Liver (tissue), 9 donors: ENCODE results near the gene ZNFX1. TPM values are rescaled to one million over a fixed set of nuclear protein-coding genes. Genes with fewer than 3 reads are reported as not detected.

Experiments
- DNase-seq: peaks from one replicate; pipeline ENCODE4 v3.0.0-alpha.2; 2017; ENCODE audit warnings: low spot score
- H3K27ac ChIP-seq, 2 donors: one replicate each; pipeline ENCODE4 v1.7.0; 2013; ENCODE audit warnings: inconsistent platforms in 2 of 2, low read length in 2 of 2, control low read depth in 1 of 2, low read depth in 1 of 2, mild to moderate bottlenecking in 1 of 2
- H3K27me3 ChIP-seq, 4 donors: one replicate each; pipeline versions ENCODE4 v1.6.1 to v1.7.0; 2013; ENCODE audit warnings: low read length in 3 of 4, inconsistent platforms in 1 of 4, mild to moderate bottlenecking in 1 of 4, moderate library complexity in 1 of 4; ENCODE audit not compliant: control insufficient read depth in 4 of 4, insufficient read depth in 4 of 4
- H3K36me3 ChIP-seq, 4 donors: one replicate each; pipeline versions ENCODE4 v1.6.1 to v1.7.0; 2013; ENCODE audit warnings: low read length in 3 of 4, mild to moderate bottlenecking in 3 of 4, low read depth in 1 of 4, moderate library complexity in 1 of 4; ENCODE audit not compliant: control insufficient read depth in 4 of 4, insufficient read depth in 3 of 4
- H3K4me1 ChIP-seq, 4 donors: one replicate each; pipeline versions ENCODE4 v1.6.1 to v1.7.0; 2013; ENCODE audit warnings: low read length in 3 of 4, mild to moderate bottlenecking in 3 of 4, moderate library complexity in 1 of 4; ENCODE audit not compliant: control insufficient read depth in 4 of 4, insufficient read depth in 4 of 4
- H3K4me3 ChIP-seq, 3 donors: one replicate each; pipeline versions ENCODE4 v1.6.1 to v1.7.0; 2013; ENCODE audit warnings: low read length in 3 of 3, control low read depth in 1 of 3, low read depth in 1 of 3, mild to moderate bottlenecking in 1 of 3
- H3K9ac ChIP-seq, 2 donors: one replicate each; pipeline ENCODE4 v1.7.0; 2013; ENCODE audit warnings: low read length in 2 of 2, mild to moderate bottlenecking in 2 of 2, moderate library complexity in 2 of 2, control low read depth in 1 of 2, low read depth in 1 of 2
- H3K9me3 ChIP-seq, 4 donors: one replicate each; pipeline versions ENCODE4 v1.6.1 to v1.7.0; 2013; ENCODE audit warnings: low read length in 3 of 4; ENCODE audit not compliant: control insufficient read depth in 4 of 4
- ATF3 ChIP-seq: IDR thresholded peaks from 2 replicates; pipeline ENCODE4 v1.6.1; 2016; ENCODE audit warnings: antibody characterized with exemption
- CTCF ChIP-seq: fragments of 150-350 bp; IDR thresholded peaks from 2 replicates; pipeline ENCODE4 v1.5.1; 2017; ENCODE audit warnings: improper control_type of control experiment, low read depth, low read length; ENCODE audit not compliant: missing input control
- EGR1 ChIP-seq, 2 donors: IDR thresholded peaks; 2 replicates each; pipeline ENCODE4 v1.6.1; 2016 to 2018; ENCODE audit warnings: antibody characterized with exemption in 2 of 2, low read depth in 2 of 2
- FOXA1 ChIP-seq: IDR thresholded peaks from 2 replicates; pipeline ENCODE4 v1.6.1; 2016; ENCODE audit warnings: antibody characterized with exemption
- FOXA2 ChIP-seq: IDR thresholded peaks from 2 replicates; pipeline ENCODE4 v1.6.1; 2016; ENCODE audit warnings: antibody characterized with exemption
- GABPA ChIP-seq, 2 donors: IDR thresholded peaks in 1 of 2; conservative IDR thresholded peaks in 1 of 2; 2 replicates each; pipeline ENCODE4 v1.6.1; 2016; ENCODE audit warnings: antibody characterized with exemption in 2 of 2, mild to moderate bottlenecking in 1 of 2, moderate library complexity in 1 of 2
- HNF4A ChIP-seq, 2 donors: conservative IDR thresholded peaks; 2 replicates each; pipeline ENCODE4 v1.6.1; 2016; ENCODE audit warnings: antibody characterized with exemption in 2 of 2, mild to moderate bottlenecking in 2 of 2
- HNF4G ChIP-seq: IDR thresholded peaks from 2 replicates; pipeline ENCODE4 v1.6.1; 2016; ENCODE audit warnings: antibody characterized with exemption
- JUND ChIP-seq, 2 donors: IDR thresholded peaks; 2 replicates each; pipeline ENCODE4 v1.6.1; 2016; ENCODE audit warnings: antibody characterized with exemption in 2 of 2
- NR2F2 ChIP-seq: IDR thresholded peaks from 2 replicates; pipeline ENCODE4 v1.6.1; 2016; ENCODE audit warnings: antibody characterized with exemption
- RAD21 ChIP-seq, 2 donors: IDR thresholded peaks; 2 replicates each; pipeline ENCODE4 v1.6.1; 2016; ENCODE audit warnings: antibody characterized with exemption in 2 of 2, mild to moderate bottlenecking in 2 of 2
- REST ChIP-seq: IDR thresholded peaks from 2 replicates; pipeline ENCODE4 v1.6.1; 2016; ENCODE audit warnings: antibody characterized with exemption, mild to moderate bottlenecking
- RXRA ChIP-seq, 2 donors: IDR thresholded peaks; 2 replicates each; pipeline ENCODE4 v1.6.1; 2017 to 2018; ENCODE audit warnings: antibody characterized with exemption in 2 of 2, mild to moderate bottlenecking in 1 of 2
- SP1 ChIP-seq: IDR thresholded peaks from 2 replicates; pipeline ENCODE4 v1.6.1; 2018; ENCODE audit warnings: antibody characterized with exemption, mild to moderate bottlenecking
- TAF1 ChIP-seq: conservative IDR thresholded peaks from 2 replicates; pipeline ENCODE4 v1.6.1; 2016; ENCODE audit warnings: antibody characterized with exemption, mild to moderate bottlenecking
- YY1 ChIP-seq: IDR thresholded peaks from 2 replicates; pipeline ENCODE4 v1.6.1; 2016; ENCODE audit warnings: antibody characterized with exemption, mild to moderate bottlenecking
- WGBS: extraction: QIAGEN DNeasy Blood & Tissue Kit; methylation state at CpG from one replicate; pipeline ENCODE4 v1.1.7; 2013; 5-methylcytosine and 5-hydroxymethylcytosine counted together
- polyA plus RNA-seq, 2 donors: library from polyadenylated mRNA; stranded (reverse) in 1 of 2; unstranded in 1 of 2; fragments of 200-250 nt in 1 of 2; fragments of >200 nt in 1 of 2; fragmentation: Nextera tagmentation in 1 of 2; extraction: Ambion mirVana in 1 of 2; gene quantifications; one replicate each; pipeline versions ENCODE4 v1.2.1 to v1.2.3, GENCODE V29; 2013 to 2015
- total RNA-seq, 2 donors: library from RNA; depleted of rRNA; stranded (reverse); fragments of >200 nt; gene quantifications; one replicate each; pipeline ENCODE4 v1.2.3, GENCODE V29; 2014
- TF ChIP-seq, protein P1 (sequence below): IDR thresholded peaks from 2 replicates; pipeline ENCODE4 v1.6.1; 2016; ENCODE audit warnings: antibody characterized with exemption
- donor health status: healthy.
- donor health status: healthy.
- donor health status: healthy.
- donor health status: healthy.
- donor health status: healthy.

ZNFX1 gene
- total and polyA plus RNA-seq, 4 donors = 6.9 to 16.1 (median 8.7) TPM

GRCh38 chr20:49273696-49274277, 4.1 kb downstream of the ZNFX1 start (continued):
- TF ChIP-seq CTCF (no peak), FOXA1 (no peak), HNF4A (conservative IDR thresholded peaks at IDR 0.05) (no peak), ATF3 (no peak), RXRA (IDR thresholded peaks at IDR 0.05) (no peak), RAD21 (IDR thresholded peaks at IDR 0.05) (no peak), YY1 (no peak)
- TF ChIP-seq, protein P1, sequence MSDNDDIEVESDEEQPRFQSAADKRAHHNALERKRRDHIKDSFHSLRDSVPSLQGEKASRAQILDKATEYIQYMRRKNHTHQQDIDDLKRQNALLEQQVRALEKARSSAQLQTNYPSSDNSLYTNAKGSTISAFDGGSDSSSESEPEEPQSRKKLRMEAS = no peak

DNA sequence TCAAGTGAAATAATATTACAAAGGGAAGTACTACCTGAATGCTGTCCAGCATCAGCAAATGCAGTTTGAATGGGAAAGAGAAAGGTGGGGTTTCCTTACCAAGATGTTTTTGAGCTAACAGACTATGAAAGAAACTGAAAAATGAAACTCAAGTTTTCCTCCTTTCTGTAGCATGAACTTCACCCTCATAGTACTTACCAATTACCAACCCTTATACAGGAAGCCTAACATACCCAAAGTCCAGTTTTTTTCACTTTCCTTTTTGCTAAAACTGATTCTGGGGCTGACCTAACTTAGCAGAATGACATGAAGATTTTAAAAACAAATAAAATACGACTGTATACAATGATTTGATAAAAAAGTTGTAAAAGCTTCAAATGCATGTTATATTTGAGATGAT, 5.2 kb downstream of the ZNFX1 start:
- H3K36me3 ChIP-seq = peaks cover 3 to 33% (median 22%) of the 10 kb centered on the region in 4 donors
- H3K9ac ChIP-seq = no peak overlapping the region
- H3K4me3 ChIP-seq = no peak overlapping the region
- WGBS = 28% methylated on average over 1 of the region's 1 CpG
- H3K27me3 ChIP-seq = no peaks in the 10 kb centered on the region
- H3K27ac ChIP-seq = no peak overlapping the region
- no peaks in the 10 kb centered on the region for H3K9me3 ChIP-seq
- DNase-seq = no peak
- TF ChIP-seq SP1 = peak; percentile 43
- peak; percentile 24 for TF ChIP-seq REST
- TF ChIP-seq, protein P1 = no peak
- peak; percentile 20 to 61 for TF ChIP-seq HNF4A (conservative IDR thresholded peaks at IDR 0.05)
- TF ChIP-seq FOXA1 = no peak
- H3K4me1 ChIP-seq = peaks cover 4 to 35% (median 28%) of the 10 kb centered on the region in 4 donors

GRCh38 chr20:49270736-49271135, 7.1 kb downstream of the ZNFX1 start:
- Histone ChIP-seq H3K27ac (peak overlapping the region in 1 of 2 donors; percentile 21), H3K36me3 (peaks cover 3 to 35% (median 25%) of the 10 kb centered on the region in 4 donors), H3K4me1 (peaks cover 4 to 21% (median 17%) of the 10 kb centered on the region in 4 donors), H3K9me3 (no peaks in the 10 kb centered on the region), H3K27me3 (no peaks in the 10 kb centered on the region), H3K4me3 (no peak overlapping the region), H3K9ac (no peak overlapping the region)
- DNase-seq = no peak
- WGBS = 96% methylated on average over 5 of the region's 5 CpGs
- TF ChIP-seq FOXA2 (no peak), HNF4A (conservative IDR thresholded peaks at IDR 0.05) (no peak), REST (no peak), NR2F2 (no peak), TAF1 (no peak), RAD21 (IDR thresholded peaks at IDR 0.05) (no peak), GABPA (IDR thresholded peaks at IDR 0.05 in 1 of 2, conservative IDR thresholded peaks at IDR 0.05 in 1 of 2) (no peak), YY1 (no peak), JUND (IDR thresholded peaks at IDR 0.05) (no peak), FOXA1 (no peak), HNF4G (no peak), EGR1 (IDR thresholded peaks at IDR 0.05; ENCODE audit: low read depth in 2 of 2) (no peak)
- TF ChIP-seq, protein P1 = no peak
